ENCODE results near the gene COLEC11. TPM values are rescaled to one million over a fixed set of nuclear protein-coding genes. Genes with fewer than 3 reads are reported as not detected.
A peak's percentile ranks its signal among the peaks of the same experiment; 100 is the strongest.

COLEC11 gene
- total and polyA plus RNA-seq, 9 donors, result 16.7 to 187 (median 59.9) TPM

DNA sequence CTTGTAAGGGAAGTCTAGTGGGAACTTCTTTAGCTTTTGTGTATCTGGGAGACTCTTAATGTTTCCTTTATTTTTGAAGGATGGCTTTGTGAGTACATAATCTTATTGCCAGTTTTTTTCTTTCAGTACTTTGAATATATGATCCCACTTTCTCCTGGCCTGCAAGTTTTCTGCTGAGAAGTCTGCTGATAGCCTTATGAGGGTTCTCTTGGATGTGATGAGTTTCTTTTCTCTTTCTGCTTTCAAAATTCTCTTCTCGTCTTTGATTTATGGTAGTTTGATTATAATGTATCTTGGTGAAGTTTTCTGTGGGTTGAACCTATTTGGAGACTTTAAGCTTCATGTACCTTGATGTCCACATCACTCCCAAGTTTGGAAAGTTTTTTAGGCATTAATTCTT lies 28.1 kb downstream of the COLEC11 start:
- Histone ChIP-seq H3K9me3 (no peaks in the 10 kb centered on the region), H3K27me3 (no peaks in the 10 kb centered on the region), H3K36me3 (no peaks in the 10 kb centered on the region), H3K27ac (no peak overlapping the region), H3K4me1 (ENCODE audit: insufficient read depth) (peaks cover 19% of the 10 kb centered on the region), H3K4me3 (no peak overlapping the region)
- TF ChIP-seq, protein P1, sequence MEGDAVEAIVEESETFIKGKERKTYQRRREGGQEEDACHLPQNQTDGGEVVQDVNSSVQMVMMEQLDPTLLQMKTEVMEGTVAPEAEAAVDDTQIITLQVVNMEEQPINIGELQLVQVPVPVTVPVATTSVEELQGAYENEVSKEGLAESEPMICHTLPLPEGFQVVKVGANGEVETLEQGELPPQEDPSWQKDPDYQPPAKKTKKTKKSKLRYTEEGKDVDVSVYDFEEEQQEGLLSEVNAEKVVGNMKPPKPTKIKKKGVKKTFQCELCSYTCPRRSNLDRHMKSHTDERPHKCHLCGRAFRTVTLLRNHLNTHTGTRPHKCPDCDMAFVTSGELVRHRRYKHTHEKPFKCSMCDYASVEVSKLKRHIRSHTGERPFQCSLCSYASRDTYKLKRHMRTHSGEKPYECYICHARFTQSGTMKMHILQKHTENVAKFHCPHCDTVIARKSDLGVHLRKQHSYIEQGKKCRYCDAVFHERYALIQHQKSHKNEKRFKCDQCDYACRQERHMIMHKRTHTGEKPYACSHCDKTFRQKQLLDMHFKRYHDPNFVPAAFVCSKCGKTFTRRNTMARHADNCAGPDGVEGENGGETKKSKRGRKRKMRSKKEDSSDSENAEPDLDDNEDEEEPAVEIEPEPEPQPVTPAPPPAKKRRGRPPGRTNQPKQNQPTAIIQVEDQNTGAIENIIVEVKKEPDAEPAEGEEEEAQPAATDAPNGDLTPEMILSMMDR (IDR thresholded peaks at IDR 0.05), result no peak
- TF ChIP-seq POLR2A (IDR thresholded peaks at IDR 0.05) (no peak), EP300 (IDR thresholded peaks at IDR 0.05) (no peak)
- DNase-seq, result no peak
- intact Hi-C loops (cut with DNase I), result no loop called here
- WGBS, 3 donors, result 46 to 96% (median 93%) methylated on average over 1 of the region's 1 CpG

DNA sequence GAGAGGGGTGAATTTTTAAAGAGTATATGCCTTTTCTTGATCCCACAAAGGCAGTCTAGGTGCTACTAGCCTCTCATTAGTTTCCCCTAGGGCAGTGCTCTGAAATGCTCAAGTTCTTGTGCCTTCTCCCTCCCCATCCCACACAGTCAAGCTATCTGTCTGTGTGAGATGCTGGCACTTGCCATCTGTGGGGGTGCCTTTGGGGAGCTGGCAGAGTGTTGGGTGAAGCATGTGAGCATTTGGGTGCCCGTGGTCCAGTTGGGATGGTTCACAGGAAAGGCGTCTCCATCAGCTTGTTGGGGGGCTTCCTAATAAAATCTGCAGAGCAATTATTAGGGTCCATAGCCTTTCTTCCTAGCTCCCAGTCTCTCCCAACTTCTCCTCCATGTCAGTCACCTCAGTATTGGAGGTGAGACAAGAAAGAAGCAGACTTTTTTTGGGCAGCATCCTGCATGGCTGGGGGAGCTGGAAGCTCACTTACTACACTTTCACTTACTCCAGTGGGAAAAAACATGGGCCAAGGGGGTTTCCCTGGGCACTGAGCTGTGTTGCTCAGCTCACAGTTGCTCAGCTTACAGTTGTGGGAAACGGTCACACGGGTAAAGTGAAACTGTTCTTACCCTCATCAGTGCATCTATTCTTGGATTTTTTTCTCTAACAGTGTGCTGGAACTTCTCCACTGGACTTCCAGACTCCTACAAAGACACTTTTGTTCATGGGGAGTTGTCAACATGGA lies 29.3 kb downstream of the COLEC11 start:
- Histone ChIP-seq H3K4me1 (ENCODE audit: insufficient read depth) (peaks cover 30% of the 10 kb centered on the region), H3K4me3 (no peak overlapping the region), H3K9me3 (no peaks in the 10 kb centered on the region), H3K27me3 (no peaks in the 10 kb centered on the region), H3K36me3 (no peaks in the 10 kb centered on the region), H3K27ac (no peak overlapping the region)
- intact Hi-C loops (cut with DNase I), result no loop called here
- no peak for TF ChIP-seq POLR2A (IDR thresholded peaks at IDR 0.05)
- no peak for TF ChIP-seq EP300 (IDR thresholded peaks at IDR 0.05)
- TF ChIP-seq, protein P1 (IDR thresholded peaks at IDR 0.05), result no peak
- peak in 4 of 5 donors; percentile 4 to 19 (median 8) for DNase-seq
- 85 to 97% (median 91%) methylated on average over 4 of the region's 4 CpGs for WGBS, 3 donors

DNA sequence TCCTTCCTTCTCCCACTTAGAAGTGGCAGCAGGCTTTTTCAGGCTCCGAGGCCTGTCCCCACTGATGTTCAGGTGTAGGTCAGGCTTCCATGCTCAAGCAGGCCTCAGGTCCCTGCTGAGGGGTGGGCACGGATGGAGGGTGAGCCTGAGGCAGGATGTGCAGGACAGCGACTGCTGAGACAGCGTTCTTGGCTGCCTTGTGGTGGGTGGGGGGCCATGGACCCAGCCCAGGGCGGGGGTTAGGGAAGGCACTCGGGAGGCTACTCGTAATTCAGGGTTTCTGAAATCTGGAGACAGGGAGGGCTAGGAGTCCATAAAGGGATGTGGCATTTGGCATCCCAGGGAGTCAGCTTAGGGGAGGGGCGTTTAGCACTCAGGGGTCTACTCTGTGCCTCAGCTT lies 30.3 kb downstream of the COLEC11 start:
- Histone ChIP-seq H3K36me3 (no peaks in the 10 kb centered on the region), H3K27ac (no peak overlapping the region), H3K27me3 (no peaks in the 10 kb centered on the region), H3K9me3 (no peaks in the 10 kb centered on the region), H3K4me1 (ENCODE audit: insufficient read depth) (peaks cover 33% of the 10 kb centered on the region), H3K4me3 (no peak overlapping the region)
- intact Hi-C loops (cut with DNase I), result no loop called here
- TF ChIP-seq, protein P1 (IDR thresholded peaks at IDR 0.05), result no peak
- TF ChIP-seq EP300 (IDR thresholded peaks at IDR 0.05) (no peak), POLR2A (IDR thresholded peaks at IDR 0.05) (no peak)
- WGBS, 3 donors, result 92 to 97% (median 96%) methylated on average over 8 of the region's 8 CpGs
- peak in 3 of 5 donors; percentile 13 to 33 (median 16) for DNase-seq

DNA sequence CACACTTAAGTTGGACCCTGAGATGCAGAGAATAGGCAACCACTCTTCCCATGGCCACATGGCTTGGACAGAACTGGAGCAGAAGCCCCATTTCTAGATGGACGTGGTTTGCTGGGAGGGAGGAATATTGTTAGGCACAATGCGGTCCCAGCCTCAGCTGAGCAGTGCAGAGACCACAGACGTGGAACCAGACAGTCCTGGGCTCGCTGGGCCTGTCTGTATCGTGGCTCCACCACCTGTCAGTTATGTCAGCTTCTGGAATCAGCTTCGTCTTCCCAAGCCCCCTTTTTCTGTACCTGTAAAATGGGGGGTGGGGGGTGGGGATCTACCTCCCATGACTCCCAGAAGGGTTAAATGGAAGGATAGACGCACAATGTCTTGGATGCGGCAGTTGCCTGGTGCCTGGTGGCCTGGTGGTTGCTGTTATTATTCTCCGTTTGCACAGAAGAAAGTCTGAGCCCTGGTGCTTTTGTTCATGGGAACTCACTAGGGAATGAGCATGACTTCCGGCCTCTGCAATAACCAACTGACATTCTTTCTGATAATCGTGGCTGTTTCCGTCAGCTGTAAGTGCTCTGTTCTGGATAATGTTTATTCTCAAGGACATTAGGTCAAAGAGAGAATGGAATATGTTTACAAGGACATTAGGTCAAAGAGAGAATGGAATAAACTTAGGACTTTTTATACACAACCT lies 31.4 kb downstream of the COLEC11 start:
- Histone ChIP-seq H3K4me1 (ENCODE audit: insufficient read depth) (peaks cover 36% of the 10 kb centered on the region), H3K9me3 (no peaks in the 10 kb centered on the region), H3K27me3 (no peaks in the 10 kb centered on the region), H3K36me3 (no peaks in the 10 kb centered on the region), H3K4me3 (no peak overlapping the region), H3K27ac (peak overlapping the region in 1 of 2 donors; percentile 54)
- intact Hi-C loops (cut with DNase I), result no loop called here
- DNase-seq, result peak in 3 of 5 donors; percentile 18 to 39 (median 21)
- TF ChIP-seq POLR2A (IDR thresholded peaks at IDR 0.05) (no peak), EP300 (IDR thresholded peaks at IDR 0.05) (no peak)
- TF ChIP-seq, protein P1 (IDR thresholded peaks at IDR 0.05), result no peak
- 40 to 54% (median 44%) methylated on average over 12 of the region's 12 CpGs for WGBS, 3 donors
